A549 (cell line): ENCODE results near the gene TRIM72. TPM values are rescaled to one million over a fixed set of nuclear protein-coding genes. Genes with fewer than 3 reads are reported as not detected.

ENCODE experiments used
- ATAC-seq, 2 experiments: fragments of 200-7000 bp in 1 of 2; fragments of >200 bp in 1 of 2; cut with Nextera tagmentation in 1 of 2; cut with Tn5 transposase in 1 of 2; 3 replicates each; pipeline versions ENCODE4 v1.8.0 to v1.9.1; 2018 to 2020; ENCODE audit warnings: mild to moderate bottlenecking in 1 of 2, moderate library complexity in 1 of 2
- CTCF ChIA-PET: fragments of 300-600 bp; sonication (Branson Sonifier 250); formaldehyde crosslinking; extraction: SDS; loops from one replicate; lab custom pipeline; 2021; ENCODE audit warnings: antibody characterized with exemption, inconsistent platforms; lab: Yijun Ruan, JAX
- POLR2A ChIA-PET: fragments of 350-600 bp; formaldehyde crosslinking; extraction: SDS; loops from one replicate; lab custom pipeline; 2021; ENCODE audit warnings: antibody characterized with exemption, inconsistent platforms; lab: Yijun Ruan, JAX
- DNase-seq, 2 experiments: peaks; one replicate each; pipeline versions ENCODE4 v3.0.0 to v3.0.0-alpha.2; 2011 to 2016; ENCODE audit warnings: low read depth in 1 of 2, low spot score in 1 of 2
- FAIRE-seq: peaks from 2 replicates; lab custom pipeline; 2011; peaks lifted over from hg19 to GRCh38; lab: Jason Lieb, UNC
- H3K27ac ChIP-seq, 2 experiments: fragments of >200 bp; sonication (Bioruptor Twin); formaldehyde crosslinking; 3 replicates each; pipeline ENCODE4 v1.5.1; 2016 to 2017
- H3K4me1 ChIP-seq: fragments of >200 bp; sonication (Bioruptor Twin); formaldehyde crosslinking; 3 replicates; pipeline ENCODE4 v1.6.1; 2016
- H3K4me2 ChIP-seq: fragments of >200 bp; sonication (Bioruptor Twin); formaldehyde crosslinking; 3 replicates; pipeline ENCODE4 v1.6.1; 2016
- H3K4me3 ChIP-seq: fragments of >200 bp; sonication (Bioruptor Twin); formaldehyde crosslinking; 3 replicates; pipeline ENCODE4 v1.5.1; 2016
- H3K9me3 ChIP-seq: fragments of >200 bp; sonication (Bioruptor Twin); formaldehyde crosslinking; 3 replicates; pipeline ENCODE4 v1.6.1; 2016
- ATOH8 ChIP-seq: fragments of 250-450 bp; sonication (Bioruptor Pico); IDR thresholded peaks from 2 replicates; pipeline ENCODE4 v1.5.0; 2020; ENCODE audit warnings: low read depth, mild to moderate bottlenecking, moderate library complexity
- BHLHE40 ChIP-seq: IDR thresholded peaks from 2 replicates; pipeline ENCODE4 v1.6.1; 2012; ENCODE audit warnings: low read depth, low read length, inconsistent platforms
- CBX8 ChIP-seq: fragments of 200-600 bp; sonication (generic); IDR thresholded peaks from 2 replicates; pipeline ENCODE4 v1.6.1; 2016
- CEBPB ChIP-seq, 2 experiments: fragments of >200 bp in 1 of 2; sonication (Bioruptor Twin) in 1 of 2; formaldehyde crosslinking in 1 of 2; IDR thresholded peaks; 2 replicates each; pipeline ENCODE4 v1.6.1; 2012 to 2016
- CHD2 ChIP-seq: fragments of 150-350 bp; IDR thresholded peaks from 2 replicates; pipeline ENCODE4 v1.6.1; 2014; ENCODE audit warnings: low read length; ENCODE audit not compliant: partially characterized antibody
- CHD4 ChIP-seq: fragments of 200-600 bp; sonication (generic); IDR thresholded peaks from 2 replicates; pipeline ENCODE4 v1.6.1; 2016; ENCODE audit warnings: antibody characterized with exemption, mild to moderate bottlenecking, borderline replicate concordance
- EHF ChIP-seq: fragments of 250-450 bp; sonication (Bioruptor Pico); IDR thresholded peaks from 2 replicates; pipeline ENCODE4 v1.5.0; 2020; ENCODE audit warnings: mild to moderate bottlenecking
- EP300 ChIP-seq, 2 experiments: fragments of >200 bp; sonication (Bioruptor Twin); formaldehyde crosslinking; IDR thresholded peaks; 2 replicates in 1 of 2; 3 replicates in 1 of 2; pipeline ENCODE4 v1.6.1; 2016 to 2017
- ESRRA ChIP-seq: fragments of 150-350 bp; IDR thresholded peaks from 2 replicates; pipeline ENCODE4 v1.6.1; 2014; ENCODE audit warnings: mild to moderate bottlenecking, low read length, borderline replicate concordance
- FOSB ChIP-seq: fragments of 250-450 bp; sonication (Bioruptor Pico); IDR thresholded peaks from 2 replicates; pipeline ENCODE4 v1.5.0; 2020; ENCODE audit warnings: mild to moderate bottlenecking, moderate library complexity
- FOSL2 ChIP-seq, 2 experiments: fragments of 450-650 bp in 1 of 2; fragments of >200 bp in 1 of 2; sonication (Bioruptor Twin) in 1 of 2; formaldehyde crosslinking; IDR thresholded peaks; 2 replicates each; pipeline versions ENCODE4 v1.5.0 to v1.6.1; 2016 to 2020; ENCODE audit warnings: mild to moderate bottlenecking in 1 of 2, moderate library complexity in 1 of 2
- FOXS1 ChIP-seq: fragments of 250-450 bp; sonication (Bioruptor Pico); IDR thresholded peaks from 2 replicates; pipeline ENCODE4 v1.5.0; 2020; ENCODE audit warnings: mild to moderate bottlenecking, moderate library complexity
- HDAC2 ChIP-seq: fragments of 200-600 bp; sonication (generic); IDR thresholded peaks from 2 replicates; pipeline ENCODE4 v1.6.1; 2016
- HEYL ChIP-seq: fragments of 250-450 bp; sonication (Bioruptor Pico); IDR thresholded peaks from 2 replicates; pipeline ENCODE4 v1.8.0; 2021; ENCODE audit warnings: mild to moderate bottlenecking, moderate library complexity
- HOXB13 ChIP-seq: fragments of 250-450 bp; sonication (Bioruptor Pico); IDR thresholded peaks from 2 replicates; pipeline ENCODE4 v1.5.0; 2020; ENCODE audit warnings: low read depth, mild to moderate bottlenecking, moderate library complexity
- KDM5A ChIP-seq: fragments of 200-600 bp; sonication (generic); IDR thresholded peaks from 2 replicates; pipeline ENCODE4 v1.6.1; 2016; ENCODE audit warnings: antibody characterized with exemption, mild to moderate bottlenecking
- MAX ChIP-seq: IDR thresholded peaks from 2 replicates; pipeline ENCODE4 v1.6.1; 2012
- MAZ ChIP-seq: fragments of 150-350 bp; IDR thresholded peaks from 2 replicates; pipeline ENCODE4 v1.6.1; 2014; ENCODE audit warnings: antibody characterized with exemption, low read depth, low read length, borderline replicate concordance
- NFE2L2 ChIP-seq: fragments of 150-350 bp; conservative IDR thresholded peaks from 2 replicates; pipeline ENCODE4 v1.6.1; 2014; ENCODE audit warnings: low read length
- NPAS2 ChIP-seq: fragments of 250-450 bp; sonication (Bioruptor Pico); IDR thresholded peaks from 2 replicates; pipeline ENCODE4 v1.8.0; 2022; ENCODE audit warnings: mild to moderate bottlenecking, moderate library complexity, borderline replicate concordance
- NR3C1 ChIP-seq: fragments of >200 bp; sonication (Bioruptor Twin); formaldehyde crosslinking; IDR thresholded peaks from 3 replicates; pipeline ENCODE4 v1.6.1; 2017
- PHF8 ChIP-seq: fragments of 200-600 bp; sonication (generic); IDR thresholded peaks from 2 replicates; pipeline ENCODE4 v1.6.1; 2016; ENCODE audit warnings: low read depth, mild to moderate bottlenecking, antibody characterized with exemption, moderate library complexity, borderline replicate concordance
- POLR2A ChIP-seq: IDR thresholded peaks from 2 replicates; pipeline ENCODE4 v1.6.1; 2012; ENCODE audit warnings: mild to moderate bottlenecking, low read length
- POLR2AphosphoS2 ChIP-seq: conservative IDR thresholded peaks from 2 replicates; pipeline ENCODE4 v1.6.1; 2012; ENCODE audit warnings: low read length, improper control_type of control experiment, inconsistent platforms
- RAD21 ChIP-seq, 2 experiments: fragments of >200 bp in 1 of 2; sonication (Bioruptor Twin) in 1 of 2; formaldehyde crosslinking in 1 of 2; IDR thresholded peaks in 1 of 2; conservative IDR thresholded peaks in 1 of 2; 2 replicates in 1 of 2; 3 replicates in 1 of 2; pipeline ENCODE4 v1.6.1; 2012 to 2018; ENCODE audit warnings: inconsistent platforms in 1 of 2
- RCOR1 ChIP-seq: fragments of 150-350 bp; IDR thresholded peaks from 2 replicates; pipeline ENCODE4 v1.6.1; 2014; ENCODE audit warnings: antibody characterized with exemption, low read length, low read depth
- REST ChIP-seq: fragments of 200-600 bp; sonication (generic); IDR thresholded peaks from 2 replicates; pipeline ENCODE4 v1.6.1; 2016; ENCODE audit warnings: antibody characterized with exemption, mild to moderate bottlenecking, moderate library complexity
- SMC3 ChIP-seq: fragments of >200 bp; sonication (Bioruptor Twin); formaldehyde crosslinking; IDR thresholded peaks from 3 replicates; pipeline ENCODE4 v1.6.1; 2018; ENCODE audit warnings: inconsistent platforms
- TFCP2L1 ChIP-seq: fragments of 250-450 bp; sonication (Bioruptor Pico); IDR thresholded peaks from 2 replicates; pipeline ENCODE4 v1.5.0; 2021; ENCODE audit warnings: mild to moderate bottlenecking
- TP53 ChIP-seq: fragments of 250-450 bp; sonication (Bioruptor Pico); IDR thresholded peaks from 2 replicates; pipeline ENCODE4 v1.5.0; 2021; ENCODE audit warnings: mild to moderate bottlenecking, moderate library complexity
- ZC3H11A ChIP-seq: fragments of 450-650 bp; IDR thresholded peaks from 2 replicates; pipeline ENCODE4 v1.6.1; 2014; ENCODE audit warnings: antibody characterized with exemption, mild to moderate bottlenecking
- ZNF302 ChIP-seq: fragments of 250-450 bp; sonication (Bioruptor Pico); IDR thresholded peaks from 2 replicates; pipeline ENCODE4 v1.9.0; 2021; ENCODE audit warnings: inconsistent platforms, mild to moderate bottlenecking, moderate library complexity
- ZSCAN20 ChIP-seq: fragments of 250-450 bp; sonication (Bioruptor Pico); IDR thresholded peaks from 2 replicates; pipeline ENCODE4 v1.8.0; 2022; ENCODE audit warnings: mild to moderate bottlenecking, moderate library complexity
- WGBS: methylation state at CpG from one replicate; pipeline ENCODE4 v1.1.6; 2017; ENCODE audit errors: missing lambda C conversion rate; 5-methylcytosine and 5-hydroxymethylcytosine counted together
- polyA plus RNA-seq, 4 experiments: library from polyadenylated mRNA; depleted of rRNA in 3 of 4; stranded (reverse); fragments of >200 nt; fragmentation: RNase III in 1 of 4; extraction: RNeasy Plus Mini Kit Qiagen cat#74134 plus additional on column Dnase treatment in 1 of 4; gene quantifications; 2 replicates in 3 of 4; 3 replicates in 1 of 4; pipeline ENCODE4 v1.2.3, GENCODE V29; 2011 to 2017
- TF ChIP-seq, protein P1 (sequence below): fragments of >200 bp; sonication (Bioruptor Twin); formaldehyde crosslinking; IDR thresholded peaks from 2 replicates; pipeline ENCODE4 v1.6.1; 2016
- TF ChIP-seq, protein P2 (sequence below): fragments of 250-450 bp; sonication (Bioruptor Pico); IDR thresholded peaks from 2 replicates; pipeline ENCODE4 v1.5.0; 2021; ENCODE audit warnings: mild to moderate bottlenecking, moderate library complexity, borderline replicate concordance

The TRIM72 gene
- polyA plus RNA-seq, 2 of the 4 experiments (the other 2 are of a cell fraction), result 0.04 TPM; not detected in 1

DNA sequence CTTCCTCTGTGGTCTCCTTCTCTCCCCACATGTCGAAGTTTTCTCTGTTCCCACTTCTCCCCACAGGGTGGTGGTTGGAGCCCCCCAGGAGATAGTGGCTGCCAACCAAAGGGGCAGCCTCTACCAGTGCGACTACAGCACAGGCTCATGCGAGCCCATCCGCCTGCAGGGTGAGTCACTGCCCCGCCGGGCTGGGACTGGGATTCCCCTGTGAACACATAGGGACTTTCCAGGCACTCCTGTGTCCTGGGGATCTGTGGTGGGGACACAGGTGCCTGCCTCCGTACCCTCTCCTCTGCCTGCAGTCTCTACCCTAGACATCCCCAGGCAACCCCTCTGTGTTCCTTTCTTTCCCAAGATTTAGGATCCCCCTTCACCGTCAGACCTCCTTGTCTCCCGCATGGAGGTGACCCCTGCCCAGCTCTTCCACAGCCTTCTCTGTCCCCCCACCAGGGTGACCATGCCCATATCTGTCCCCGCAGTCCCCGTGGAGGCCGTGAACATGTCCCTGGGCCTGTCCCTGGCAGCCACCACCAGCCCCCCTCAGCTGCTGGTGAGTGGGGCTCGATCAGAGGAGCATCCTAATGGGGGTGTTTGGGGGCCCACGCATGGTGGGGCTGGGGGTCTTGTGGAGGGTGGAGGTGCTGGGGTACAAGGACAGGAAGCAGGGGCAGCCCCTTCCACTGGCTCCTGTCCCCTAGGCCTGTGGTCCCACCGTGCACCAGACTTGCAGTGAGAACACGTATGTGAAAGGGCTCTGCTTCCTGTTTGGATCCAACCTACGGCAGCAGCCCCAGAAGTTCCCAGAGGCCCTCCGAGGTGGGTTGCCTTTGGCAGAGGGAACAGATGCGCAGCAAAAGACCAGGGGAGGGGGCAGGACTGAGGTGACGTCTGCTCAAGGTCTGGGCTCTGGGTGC, 51.7 kb downstream of the TRIM72 start:
- peaks cover 30% of the 10 kb centered on the region for H3K4me1 ChIP-seq
- ChIA-PET CTCF (interaction anchor here (0.6 to 1.7 kb wide), 5 partner anchors 8 to 178 kb away, joined by 3 to 6 read pairs (median 3); partner anchors contain the start of gene ZNF843), POLR2A (interaction anchor here (0.8 kb wide), 1 partner anchor 86 kb away, joined by 4 read pairs; the partner anchor contains the start of gene FUS)
- 50% methylated on average over 16 of the region's 20 CpGs for WGBS
- no peak overlapping the region for H3K4me3 ChIP-seq
- FAIRE-seq, result no peak
- ATAC-seq, result peak; percentile 98 to 99
- peak overlapping the region; percentile 79 for H3K4me2 ChIP-seq
- DNase-seq, result peak; percentile 85 to 95
- H3K27ac ChIP-seq, result peak overlapping the region; percentile 74 to 90
- H3K9me3 ChIP-seq, result no peaks in the 10 kb centered on the region
- TF ChIP-seq HDAC2 (no peak), BHLHE40 (no peak), NPAS2 (CRISPR knock-in tag) (no peak), RAD21 (conservative IDR thresholded peaks at IDR 0.05 in 1 of 2, IDR thresholded peaks at IDR 0.05 in 1 of 2) (peak; percentile 33 to 35; a peak in 3 of 5 replicates), EHF (CRISPR knock-in tag) (no peak), ZNF302 (CRISPR knock-in tag) (no peak), POLR2A (no peak), NFE2L2 (no peak), CHD2 (no peak), ATOH8 (CRISPR knock-in tag) (no peak), KDM5A (no peak), RCOR1 (no peak), TFCP2L1 (CRISPR knock-in tag) (no peak), FOSB (CRISPR knock-in tag) (no peak), SMC3 (peak; percentile 27; the same call in 1 of the 3 replicates), PHF8 (no peak), ZC3H11A (no peak), REST (no peak), MAX (peak; percentile 50; the same call in 1 of the 2 replicates), HOXB13 (CRISPR knock-in tag) (no peak), CBX8 (no peak), CHD4 (no peak), ESRRA (no peak), HEYL (no peak), FOSL2 (IDR thresholded peaks at IDR 0.05) (peak; percentile 24; the same call in 1 of the 2 replicates), FOSL2 (CRISPR knock-in tag; IDR thresholded peaks at IDR 0.05) (peak; percentile 92), TP53 (no peak), EP300 (IDR thresholded peaks at IDR 0.05) (peak in 1 of 2 experiments; percentile 42; a peak in 1 of 5 replicates), MAZ (no peak), POLR2AphosphoS2 (no peak), FOXS1 (no peak), ZSCAN20 (CRISPR knock-in tag) (no peak), NR3C1 (no peak), CEBPB (IDR thresholded peaks at IDR 0.05) (no peak)
- TF ChIP-seq, protein P1, sequence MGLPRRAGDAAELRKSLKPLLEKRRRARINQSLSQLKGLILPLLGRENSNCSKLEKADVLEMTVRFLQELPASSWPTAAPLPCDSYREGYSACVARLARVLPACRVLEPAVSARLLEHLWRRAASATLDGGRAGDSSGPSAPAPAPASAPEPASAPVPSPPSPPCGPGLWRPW, result no peak
- TF ChIP-seq, protein P2, sequence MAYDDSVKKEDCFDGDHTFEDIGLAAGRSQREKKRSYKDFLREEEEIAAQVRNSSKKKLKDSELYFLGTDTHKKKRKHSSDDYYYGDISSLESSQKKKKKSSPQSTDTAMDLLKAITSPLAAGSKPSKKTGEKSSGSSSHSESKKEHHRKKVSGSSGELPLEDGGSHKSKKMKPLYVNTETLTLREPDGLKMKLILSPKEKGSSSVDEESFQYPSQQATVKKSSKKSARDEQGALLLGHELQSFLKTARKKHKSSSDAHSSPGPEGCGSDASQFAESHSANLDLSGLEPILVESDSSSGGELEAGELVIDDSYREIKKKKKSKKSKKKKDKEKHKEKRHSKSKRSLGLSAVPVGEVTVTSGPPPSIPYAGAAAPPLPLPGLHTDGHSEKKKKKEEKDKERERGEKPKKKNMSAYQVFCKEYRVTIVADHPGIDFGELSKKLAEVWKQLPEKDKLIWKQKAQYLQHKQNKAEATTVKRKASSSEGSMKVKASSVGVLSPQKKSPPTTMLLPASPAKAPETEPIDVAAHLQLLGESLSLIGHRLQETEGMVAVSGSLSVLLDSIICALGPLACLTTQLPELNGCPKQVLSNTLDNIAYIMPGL (CRISPR knock-in tag), result no peak
